ENCODE measurements around the gene FKBP8. TPM values are rescaled to one million over a fixed set of nuclear protein-coding genes. Genes with fewer than 3 reads are reported as not detected.
A peak's percentile ranks its signal among the peaks of the same experiment; 100 is the strongest.

FKBP8 gene
- total RNA-seq, 1 donor, result 288 TPM

- Histone ChIP-seq H3K27me3 (ENCODE audit: insufficient read depth, low read length) (no peaks in the 10 kb centered on the region), H3K27ac (ENCODE audit: low read depth, low read length) (no peak overlapping the region), H3K79me2 (ENCODE audit: insufficient read depth, low read length) (peaks cover 25% of the 10 kb centered on the region), H3K4me3 (ENCODE audit: insufficient read depth, low read length) (no peak overlapping the region), H2AFZ (ENCODE audit: low read length) (no peak overlapping the region), H3K4me1 (ENCODE audit: insufficient read depth, low read length) (peaks cover 13% of the 10 kb centered on the region), H3K4me2 (ENCODE audit: insufficient read depth, low read length) (no peak overlapping the region), H3K36me3 (ENCODE audit: insufficient read depth, low read length) (peaks cover 46% of the 10 kb centered on the region), H4K20me1 (ENCODE audit: insufficient read depth, low read length) (peaks cover 28% of the 10 kb centered on the region), H3K9me3 (ENCODE audit: low read depth, low read length) (no peaks in the 10 kb centered on the region)
- no peak for DNase-seq (ENCODE audit: insufficient read length, low spot score, missing footprints)
- TF ChIP-seq CTCF (IDR thresholded peaks at IDR 0.05; ENCODE audit: extremely low read depth, low read depth, low read length), result no peak
These were observed 33.0 kb upstream of the FKBP8 start for GRCh38 chr19:18576383-18576782.

GRCh38 chr19:18574691-18575291 lies 31.4 kb upstream of the FKBP8 start:
- Histone ChIP-seq H3K27me3 (ENCODE audit: insufficient read depth, low read length) (no peaks in the 10 kb centered on the region), H4K20me1 (ENCODE audit: insufficient read depth, low read length) (peaks cover 28% of the 10 kb centered on the region), H3K27ac (ENCODE audit: low read depth, low read length) (no peak overlapping the region), H3K9me3 (ENCODE audit: low read depth, low read length) (no peaks in the 10 kb centered on the region), H3K36me3 (ENCODE audit: insufficient read depth, low read length) (peaks cover 48% of the 10 kb centered on the region), H2AFZ (ENCODE audit: low read length) (no peak overlapping the region), H3K4me2 (ENCODE audit: insufficient read depth, low read length) (no peak overlapping the region), H3K79me2 (ENCODE audit: insufficient read depth, low read length) (peaks cover 25% of the 10 kb centered on the region), H3K4me1 (ENCODE audit: insufficient read depth, low read length) (peaks cover 15% of the 10 kb centered on the region), H3K4me3 (ENCODE audit: insufficient read depth, low read length) (no peak overlapping the region)
- no peak for TF ChIP-seq CTCF (IDR thresholded peaks at IDR 0.05; ENCODE audit: extremely low read depth, low read depth, low read length)
- peak; percentile 50 for DNase-seq (ENCODE audit: insufficient read length, low spot score, missing footprints)

- no peak for TF ChIP-seq CTCF (IDR thresholded peaks at IDR 0.05; ENCODE audit: extremely low read depth, low read depth, low read length)
- H3K9me3 ChIP-seq (ENCODE audit: low read depth, low read length), result no peaks in the 10 kb centered on the region
- peaks cover 15% of the 10 kb centered on the region for H3K4me1 ChIP-seq (ENCODE audit: insufficient read depth, low read length)
- H3K79me2 ChIP-seq (ENCODE audit: insufficient read depth, low read length), result peaks cover 25% of the 10 kb centered on the region
- peaks cover 28% of the 10 kb centered on the region for H4K20me1 ChIP-seq (ENCODE audit: insufficient read depth, low read length)
- H3K36me3 ChIP-seq (ENCODE audit: insufficient read depth, low read length), result peaks cover 67% of the 10 kb centered on the region
- peak within 1 kb of the TSS; percentile 90 for H2AFZ ChIP-seq (ENCODE audit: low read length)
- no peaks in the 10 kb centered on the region for H3K27me3 ChIP-seq (ENCODE audit: insufficient read depth, low read length)
- peak within 1 kb of the TSS; percentile 92 for H3K27ac ChIP-seq (ENCODE audit: low read depth, low read length)
- peak within 1 kb of the TSS; percentile 98 for H3K4me3 ChIP-seq (ENCODE audit: insufficient read depth, low read length)
- DNase-seq (ENCODE audit: insufficient read length, low spot score, missing footprints), result peak; percentile 99
- peak within 1 kb of the TSS; percentile 99 for H3K4me2 ChIP-seq (ENCODE audit: insufficient read depth, low read length)
These were observed 28.4 kb upstream of the FKBP8 start, which contains the start of gene UBA52 for GRCh38 chr19:18571564-18572344. Gene UBA52 (plus strand): TSS chr19:18571857. CDS start chr19:18573301, 1,444 bp downstream.

- no peak for TF ChIP-seq CTCF (IDR thresholded peaks at IDR 0.05; ENCODE audit: extremely low read depth, low read depth, low read length)
- H3K9me3 ChIP-seq (ENCODE audit: low read depth, low read length), result no peaks in the 10 kb centered on the region
- H4K20me1 ChIP-seq (ENCODE audit: insufficient read depth, low read length), result peaks cover 13% of the 10 kb centered on the region
- DNase-seq (ENCODE audit: insufficient read length, low spot score, missing footprints), result no peak
- H3K36me3 ChIP-seq (ENCODE audit: insufficient read depth, low read length), result peaks cover 64% of the 10 kb centered on the region
- no peaks in the 10 kb centered on the region for H3K27me3 ChIP-seq (ENCODE audit: insufficient read depth, low read length)
- no peak overlapping the region for H3K4me2 ChIP-seq (ENCODE audit: insufficient read depth, low read length)
- peaks cover 14% of the 10 kb centered on the region for H3K4me1 ChIP-seq (ENCODE audit: insufficient read depth, low read length)
- no peak overlapping the region for H3K4me3 ChIP-seq (ENCODE audit: insufficient read depth, low read length)
- peaks cover 22% of the 10 kb centered on the region for H3K79me2 ChIP-seq (ENCODE audit: insufficient read depth, low read length)
- H3K27ac ChIP-seq (ENCODE audit: low read depth, low read length), result no peak overlapping the region
- no peak overlapping the region for H2AFZ ChIP-seq (ENCODE audit: low read length)
These were observed 25.0 kb upstream of the FKBP8 start for GRCh38 chr19:18568367-18568766.
